Measurements from ENCODE around the gene EDAR. TPM values are rescaled to one million over a fixed set of nuclear protein-coding genes. Genes with fewer than 3 reads are reported as not detected.

EDAR gene
- total and polyA plus RNA-seq, 11 donors, result 0.01 to 0.20 (median 0.16) TPM; not detected in 8

- DNase-seq, result no peak
- intact Hi-C loops (cut with DNase I), result no loop called here
- no peak overlapping the region for H3K27ac ChIP-seq
- H3K36me3 ChIP-seq, result no peaks in the 10 kb centered on the region
- no peaks in the 10 kb centered on the region for H3K4me1 ChIP-seq
- no peak for TF ChIP-seq POLR2A (IDR thresholded peaks at IDR 0.05)
- H3K27me3 ChIP-seq, result no peaks in the 10 kb centered on the region
- WGBS, 4 donors, result 95 to 97% (median 96%) methylated on average over 5 of the region's 5 CpGs
- peaks cover 0 to 38% (median 19%) of the 10 kb centered on the region in 12 donors for H3K9me3 ChIP-seq
- no peak overlapping the region for H3K4me3 ChIP-seq
- no peak for ATAC-seq
Measured at GRCh38 chr2:108870069-108870644, 118.9 kb downstream of the EDAR start.

- TF ChIP-seq CTCF (IDR thresholded peaks at IDR 0.05) (no peak), POLR2A (IDR thresholded peaks at IDR 0.05) (no peak)
- Histone ChIP-seq H3K36me3 (no peaks in the 10 kb centered on the region), H3K27ac (no peak overlapping the region), H3K27me3 (no peaks in the 10 kb centered on the region), H3K9me3 (peaks cover 0 to 38% (median 19%) of the 10 kb centered on the region in 12 donors), H3K4me1 (no peaks in the 10 kb centered on the region), H3K4me3 (no peak overlapping the region)
- intact Hi-C loops (cut with DNase I), result no loop called here
- DNase-seq (no peak), ATAC-seq (no peak)
- 90 to 94% (median 93%) methylated on average over 3 of the region's 3 CpGs for WGBS, 4 donors
Measured at GRCh38 chr2:108869542-108869941, 119.5 kb downstream of the EDAR start.

GRCh38 chr2:108868911-108869310 is 120.1 kb downstream of the EDAR start:
- no peaks in the 10 kb centered on the region for H3K27me3 ChIP-seq
- DNase-seq, result no peak
- 89 to 97% (median 92%) methylated on average over 1 of the region's 1 CpG for WGBS, 4 donors
- H3K4me3 ChIP-seq, result no peak overlapping the region
- TF ChIP-seq POLR2A (IDR thresholded peaks at IDR 0.05) (no peak), CTCF (IDR thresholded peaks at IDR 0.05) (no peak)
- no peaks in the 10 kb centered on the region for H3K4me1 ChIP-seq
- no peak for ATAC-seq
- H3K36me3 ChIP-seq, result no peaks in the 10 kb centered on the region
- H3K27ac ChIP-seq, result no peak overlapping the region
- intact Hi-C loops (cut with DNase I), result no loop called here
- peaks cover 0 to 38% (median 19%) of the 10 kb centered on the region in 12 donors for H3K9me3 ChIP-seq

- TF ChIP-seq CTCF (IDR thresholded peaks at IDR 0.05), result no peak
- no peak for TF ChIP-seq POLR2A (IDR thresholded peaks at IDR 0.05)
- Histone ChIP-seq H3K36me3 (no peaks in the 10 kb centered on the region), H3K27ac (no peak overlapping the region), H3K4me3 (no peak overlapping the region), H3K9me3 (peaks cover 0 to 29% (median 19%) of the 10 kb centered on the region in 12 donors), H3K4me1 (no peaks in the 10 kb centered on the region), H3K27me3 (no peaks in the 10 kb centered on the region)
- DNase-seq (no peak), ATAC-seq (no peak)
- intact Hi-C loops (cut with DNase I), result no loop called here
Measured at GRCh38 chr2:108866041-108866440, 123.0 kb downstream of the EDAR start.

GRCh38 chr2:108858894-108859293 is 130.1 kb downstream of the EDAR start:
- WGBS, 4 donors, result 63 to 99% (median 80%) methylated on average over 3 of the region's 3 CpGs
- no peak for ATAC-seq
- Histone ChIP-seq H3K36me3 (no peaks in the 10 kb centered on the region), H3K4me1 (no peaks in the 10 kb centered on the region), H3K4me3 (no peak overlapping the region), H3K27ac (no peak overlapping the region), H3K9me3 (no peaks in the 10 kb centered on the region), H3K27me3 (no peaks in the 10 kb centered on the region)
- no peak for DNase-seq
- intact Hi-C loops (cut with DNase I), result loop anchor here in 5 of 10 donors (5.0 kb wide), 2 partner anchors 128 to 133 kb away; partner anchors contain the start of gene EDAR (in 4 of the 5)
- TF ChIP-seq CTCF (IDR thresholded peaks at IDR 0.05) (no peak), POLR2A (IDR thresholded peaks at IDR 0.05) (no peak)
